Breast epithelium (tissue), 3 donors: ENCODE results near the gene MAST4.

Source experiments
- CTCF ChIP-seq, 3 donors: fragments of 450-650 bp; IDR thresholded peaks; one replicate each; pipeline ENCODE4 v1.5.1; 2016 to 2017; ENCODE audit warnings: antibody characterized with exemption in 3 of 3, mild to moderate bottlenecking in 3 of 3, moderate library complexity in 3 of 3
- POLR2AphosphoS5 ChIP-seq, 3 donors: sonication (generic); formaldehyde crosslinking; IDR thresholded peaks; one replicate each; pipeline ENCODE4 v1.6.1; 2017; ENCODE audit warnings: antibody characterized with exemption in 3 of 3

DNA sequence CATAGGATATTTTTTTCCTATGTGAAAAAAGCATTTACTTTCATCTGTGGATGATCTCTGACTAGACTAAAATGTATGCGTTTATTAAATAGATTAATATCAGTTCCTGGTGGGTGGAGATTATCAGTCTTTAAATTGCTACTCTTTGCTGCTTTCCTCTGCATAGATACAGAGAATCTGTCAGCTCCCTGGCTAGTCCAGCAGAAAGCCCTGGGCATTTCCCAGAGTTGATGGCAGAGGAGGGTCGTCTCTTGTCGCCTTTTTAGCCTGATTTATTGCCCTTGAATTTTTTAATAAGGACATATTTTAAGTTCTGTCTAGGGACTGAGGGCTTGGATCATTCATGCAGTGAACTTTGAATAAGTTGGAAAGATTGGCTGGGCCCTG, 434.9 kb downstream of the MAST4 start:
- no peak for TF ChIP-seq CTCF (IDR thresholded peaks at IDR 0.05)
- no peak for TF ChIP-seq POLR2AphosphoS5 (IDR thresholded peaks at IDR 0.05)
